Measurements from ENCODE around the gene OPCML. TPM values are rescaled to one million over a fixed set of nuclear protein-coding genes. Genes with fewer than 3 reads are reported as not detected.

Gene OPCML
- total RNA-seq, 1 experiment from 2014 or later: not detected

- in situ Hi-C loops (cut with HindIII; ENCODE audit: low pct_unique_long_range_greater_than_20kb, low sequenced_read_pairs): no loop called here
- TF ChIP-seq TCF7L2 (IDR thresholded peaks at IDR 0.05; ENCODE audit: low read depth, low read length): no peak
- TF ChIP-seq POLR2AphosphoS5 (IDR thresholded peaks at IDR 0.05; ENCODE audit: low read depth, low read length): no peak
- no peak for TF ChIP-seq REST (IDR thresholded peaks at IDR 0.05; ENCODE audit: insufficient read depth in 1 of 2, low read depth in 2 of 2, low read length in 1 of 2)
- no peak for TF ChIP-seq CTCF (IDR thresholded peaks at IDR 0.05)
- no peak for TF ChIP-seq SIN3A (IDR thresholded peaks at IDR 0.05; ENCODE audit: borderline replicate concordance, insufficient read depth, low read depth, low read length)
- CTCF ChIA-PET: no interaction called here
- H3K36me3 ChIP-seq (ENCODE audit: control insufficient read depth, insufficient read depth, low read length): no peaks in the 10 kb centered on the region
- no peak overlapping the region for H3K27ac ChIP-seq (ENCODE audit: low read length)
- no peak for DNase-seq (ENCODE audit: low read depth, low spot score)
- ATAC-seq: no peak
- no peaks in the 10 kb centered on the region for H3K4me1 ChIP-seq (ENCODE audit: control insufficient read depth, insufficient read depth, low read length)
- intact Hi-C loops (cut with micrococcal nuclease; ENCODE audit: unreplicated experiment): no loop called here
- no peak overlapping the region for H3K4me3 ChIP-seq (ENCODE audit: low read depth in 2 of 2, low read length in 2 of 2)
- H3K9me3 ChIP-seq (ENCODE audit: control insufficient read depth, insufficient read depth, low read depth, low read length): no peaks in the 10 kb centered on the region
- POLR2A ChIA-PET: interaction anchor here (0.7 kb wide), 1 partner anchor 26 kb away, joined by 3 read pairs; no protein-coding TSS in a partner anchor
- H3K27me3 ChIP-seq (ENCODE audit: control insufficient read depth, insufficient read depth, low read length): no peaks in the 10 kb centered on the region
- BruUV-seq (replicated peaks): no TSS peak
Measured at GRCh38 chr11:132865623-132866022, 666.7 kb downstream of the OPCML start.

GRCh38 chr11:132864811-132865576, 667.3 kb downstream of the OPCML start:
- intact Hi-C loops (cut with micrococcal nuclease; ENCODE audit: unreplicated experiment) (no loop called here), in situ Hi-C loops (cut with HindIII; ENCODE audit: low pct_unique_long_range_greater_than_20kb, low sequenced_read_pairs) (no loop called here)
- Histone ChIP-seq H3K36me3 (ENCODE audit: control insufficient read depth, insufficient read depth, low read length) (no peaks in the 10 kb centered on the region), H3K27ac (ENCODE audit: low read length) (no peak overlapping the region), H3K9me3 (ENCODE audit: control insufficient read depth, insufficient read depth, low read depth, low read length) (no peaks in the 10 kb centered on the region), H3K4me1 (ENCODE audit: control insufficient read depth, insufficient read depth, low read length) (no peaks in the 10 kb centered on the region), H3K27me3 (ENCODE audit: control insufficient read depth, insufficient read depth, low read length) (no peaks in the 10 kb centered on the region), H3K4me3 (ENCODE audit: low read depth in 2 of 2, low read length in 2 of 2) (no peak overlapping the region)
- no TSS peak for BruUV-seq (replicated peaks)
- TF ChIP-seq SIN3A (IDR thresholded peaks at IDR 0.05; ENCODE audit: borderline replicate concordance, insufficient read depth, low read depth, low read length) (no peak), REST (IDR thresholded peaks at IDR 0.05; ENCODE audit: insufficient read depth in 1 of 2, low read depth in 2 of 2, low read length in 1 of 2) (no peak), CTCF (IDR thresholded peaks at IDR 0.05) (no peak), POLR2AphosphoS5 (IDR thresholded peaks at IDR 0.05; ENCODE audit: low read depth, low read length) (no peak), TCF7L2 (IDR thresholded peaks at IDR 0.05; ENCODE audit: low read depth, low read length) (no peak)
- CTCF ChIA-PET: no interaction called here
- POLR2A ChIA-PET: interaction anchor here (0.7 kb wide), 1 partner anchor 27 kb away, joined by 3 read pairs; no protein-coding TSS in a partner anchor
- ATAC-seq: no peak
- DNase-seq (ENCODE audit: low read depth, low spot score): no peak
